HepG2 (cell line): ENCODE results near the gene CFI. TPM values are rescaled to one million over a fixed set of nuclear protein-coding genes. Genes with fewer than 3 reads are reported as not detected.

Experiments
- ADNP ChIP-seq: sonication (generic); formaldehyde crosslinking; IDR thresholded peaks from 2 replicates; pipeline ENCODE4 v1.4.0; 2020; ENCODE audit warnings: missing genetic modification reagents
- NFATC3 ChIP-seq: sonication (generic); formaldehyde crosslinking; IDR thresholded peaks from 2 replicates; pipeline ENCODE4 v1.5.1; 2020; ENCODE audit warnings: mild to moderate bottlenecking, missing genetic modification reagents
- PAX8 ChIP-seq: sonication (generic); formaldehyde crosslinking; IDR thresholded peaks from 2 replicates; pipeline ENCODE4 v1.8.0; 2022; ENCODE audit warnings: mild to moderate bottlenecking, missing genetic modification reagents, borderline replicate concordance
- POGK ChIP-seq: sonication (generic); formaldehyde crosslinking; conservative IDR thresholded peaks from 2 replicates; pipeline ENCODE4 v1.8.0; 2022; ENCODE audit warnings: mild to moderate bottlenecking, moderate library complexity, missing genetic modification reagents
- RNF2 ChIP-seq: fragments of 450-650 bp; conservative IDR thresholded peaks from 2 replicates; pipeline ENCODE4 v1.6.1; 2016; ENCODE audit warnings: low read depth
- SMAD1 ChIP-seq: sonication (generic); formaldehyde crosslinking; IDR thresholded peaks from 2 replicates; pipeline ENCODE4 v1.4.0; 2020; ENCODE audit warnings: missing genetic modification reagents, low read depth, mild to moderate bottlenecking, borderline replicate concordance
- YEATS4 ChIP-seq: sonication (generic); formaldehyde crosslinking; IDR thresholded peaks from 2 replicates; pipeline ENCODE4 v1.4.0; 2020; ENCODE audit warnings: missing genetic modification reagents, borderline replicate concordance
- ZNF180 ChIP-seq: sonication (generic); formaldehyde crosslinking; IDR thresholded peaks from 2 replicates; pipeline ENCODE4 v1.4.0; 2020; ENCODE audit warnings: low read depth, missing genetic modification reagents, borderline replicate concordance
- ZNF556 ChIP-seq: sonication (generic); formaldehyde crosslinking; IDR thresholded peaks from 2 replicates; pipeline ENCODE4 v1.4.0; 2020; ENCODE audit warnings: mild to moderate bottlenecking, missing genetic modification reagents, borderline replicate concordance
- polyA plus RNA-seq, 8 experiments: library from polyadenylated mRNA; depleted of rRNA in 3 of 8; stranded (reverse) in 7 of 8; unstranded in 1 of 8; fragments of >200 nt; fragmentation: Illumina TruSeq in 4 of 8; extraction: Trizol in 4 of 8; gene quantifications; 2 replicates each; pipeline versions ENCODE4 v1.2.1 to v1.2.3, GENCODE V29; 2011 to 2016; ENCODE audit warnings: low read depth in 4 of 8, missing spikeins in 1 of 8, mixed read lengths in 1 of 8; ENCODE audit not compliant: insufficient read depth in 1 of 8
- total RNA-seq, 5 experiments: library from RNA; depleted of rRNA; stranded (reverse); fragments of >200 nt; fragmentation: Illumina TruSeq; extraction: Trizol; gene quantifications; 2 replicates each; pipeline ENCODE4 v1.2.3, GENCODE V29; 2016; ENCODE audit warnings: low read depth in 1 of 5
- TF ChIP-seq, protein P1 (sequence below): sonication (generic); formaldehyde crosslinking; IDR thresholded peaks from 2 replicates; pipeline ENCODE4 v1.4.0; 2020; ENCODE audit warnings: missing genetic modification reagents
- TF ChIP-seq, protein P2 (sequence below): IDR thresholded peaks from 2 replicates; pipeline ENCODE4 v1.6.1; 2012; ENCODE audit warnings: low read depth, low read length, improper control_type of control experiment
- TF ChIP-seq, protein P3 (sequence below): IDR thresholded peaks from 2 replicates; pipeline ENCODE4 v1.6.1; 2012; ENCODE audit warnings: low read length, improper control_type of control experiment

The CFI gene
- total and polyA plus RNA-seq, 2 of the 13 experiments (the other 11 are each of a cell fraction or from before 2014, with no cell fraction given) = 284 to 337 TPM

- TF ChIP-seq ZNF180 (CRISPR knock-in tag) (no peak), PAX8 (no peak), NFATC3 (CRISPR knock-in tag) (no peak; the same call in 1 of the 2 replicates), POGK (CRISPR knock-in tag) (no peak; the same call in 1 of the 2 replicates), YEATS4 (peak; percentile 95), ADNP (no peak), RNF2 (peak; percentile 87), ZNF556 (CRISPR knock-in tag) (no peak; the same call in 1 of the 2 replicates), SMAD1 (CRISPR knock-in tag) (no peak; the same call in 1 of the 2 replicates)
- TF ChIP-seq, protein P1, sequence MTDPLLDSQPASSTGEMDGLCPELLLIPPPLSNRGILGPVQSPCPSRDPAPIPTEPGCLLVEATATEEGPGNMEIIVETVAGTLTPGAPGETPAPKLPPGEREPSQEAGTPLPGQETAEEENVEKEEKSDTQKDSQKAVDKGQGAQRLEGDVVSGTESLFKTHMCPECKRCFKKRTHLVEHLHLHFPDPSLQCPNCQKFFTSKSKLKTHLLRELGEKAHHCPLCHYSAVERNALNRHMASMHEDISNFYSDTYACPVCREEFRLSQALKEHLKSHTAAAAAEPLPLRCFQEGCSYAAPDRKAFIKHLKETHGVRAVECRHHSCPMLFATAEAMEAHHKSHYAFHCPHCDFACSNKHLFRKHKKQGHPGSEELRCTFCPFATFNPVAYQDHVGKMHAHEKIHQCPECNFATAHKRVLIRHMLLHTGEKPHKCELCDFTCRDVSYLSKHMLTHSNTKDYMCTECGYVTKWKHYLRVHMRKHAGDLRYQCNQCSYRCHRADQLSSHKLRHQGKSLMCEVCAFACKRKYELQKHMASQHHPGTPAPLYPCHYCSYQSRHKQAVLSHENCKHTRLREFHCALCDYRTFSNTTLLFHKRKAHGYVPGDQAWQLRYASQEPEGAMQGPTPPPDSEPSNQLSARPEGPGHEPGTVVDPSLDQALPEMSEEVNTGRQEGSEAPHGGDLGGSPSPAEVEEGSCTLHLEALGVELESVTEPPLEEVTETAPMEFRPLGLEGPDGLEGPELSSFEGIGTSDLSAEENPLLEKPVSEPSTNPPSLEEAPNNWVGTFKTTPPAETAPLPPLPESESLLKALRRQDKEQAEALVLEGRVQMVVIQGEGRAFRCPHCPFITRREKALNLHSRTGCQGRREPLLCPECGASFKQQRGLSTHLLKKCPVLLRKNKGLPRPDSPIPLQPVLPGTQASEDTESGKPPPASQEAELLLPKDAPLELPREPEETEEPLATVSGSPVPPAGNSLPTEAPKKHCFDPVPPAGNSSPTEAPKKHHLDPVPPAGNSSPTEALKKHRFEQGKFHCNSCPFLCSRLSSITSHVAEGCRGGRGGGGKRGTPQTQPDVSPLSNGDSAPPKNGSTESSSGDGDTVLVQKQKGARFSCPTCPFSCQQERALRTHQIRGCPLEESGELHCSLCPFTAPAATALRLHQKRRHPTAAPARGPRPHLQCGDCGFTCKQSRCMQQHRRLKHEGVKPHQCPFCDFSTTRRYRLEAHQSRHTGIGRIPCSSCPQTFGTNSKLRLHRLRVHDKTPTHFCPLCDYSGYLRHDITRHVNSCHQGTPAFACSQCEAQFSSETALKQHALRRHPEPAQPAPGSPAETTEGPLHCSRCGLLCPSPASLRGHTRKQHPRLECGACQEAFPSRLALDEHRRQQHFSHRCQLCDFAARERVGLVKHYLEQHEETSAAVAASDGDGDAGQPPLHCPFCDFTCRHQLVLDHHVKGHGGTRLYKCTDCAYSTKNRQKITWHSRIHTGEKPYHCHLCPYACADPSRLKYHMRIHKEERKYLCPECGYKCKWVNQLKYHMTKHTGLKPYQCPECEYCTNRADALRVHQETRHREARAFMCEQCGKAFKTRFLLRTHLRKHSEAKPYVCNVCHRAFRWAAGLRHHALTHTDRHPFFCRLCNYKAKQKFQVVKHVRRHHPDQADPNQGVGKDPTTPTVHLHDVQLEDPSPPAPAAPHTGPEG (CRISPR knock-in tag) = peak; percentile 74; the same call in 1 of the 2 replicates
- TF ChIP-seq, protein P2, sequence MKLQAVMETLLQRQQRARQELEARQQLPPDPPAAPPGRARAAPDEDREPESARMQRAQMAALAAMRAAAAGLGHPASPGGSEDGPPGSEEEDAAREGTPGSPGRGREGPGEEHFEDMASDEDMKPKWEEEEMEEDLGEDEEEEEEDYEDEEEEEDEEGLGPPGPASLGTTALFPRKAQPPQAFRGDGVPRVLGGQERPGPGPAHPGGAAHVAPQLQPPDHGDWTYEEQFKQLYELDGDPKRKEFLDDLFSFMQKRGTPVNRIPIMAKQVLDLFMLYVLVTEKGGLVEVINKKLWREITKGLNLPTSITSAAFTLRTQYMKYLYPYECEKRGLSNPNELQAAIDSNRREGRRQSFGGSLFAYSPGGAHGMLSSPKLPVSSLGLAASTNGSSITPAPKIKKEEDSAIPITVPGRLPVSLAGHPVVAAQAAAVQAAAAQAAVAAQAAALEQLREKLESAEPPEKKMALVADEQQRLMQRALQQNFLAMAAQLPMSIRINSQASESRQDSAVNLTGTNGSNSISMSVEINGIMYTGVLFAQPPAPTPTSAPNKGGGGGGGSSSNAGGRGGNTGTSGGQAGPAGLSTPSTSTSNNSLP = 0 out of 2 replicates have a peak, but pooled peaks have one; percentile 10
- TF ChIP-seq, protein P3, sequence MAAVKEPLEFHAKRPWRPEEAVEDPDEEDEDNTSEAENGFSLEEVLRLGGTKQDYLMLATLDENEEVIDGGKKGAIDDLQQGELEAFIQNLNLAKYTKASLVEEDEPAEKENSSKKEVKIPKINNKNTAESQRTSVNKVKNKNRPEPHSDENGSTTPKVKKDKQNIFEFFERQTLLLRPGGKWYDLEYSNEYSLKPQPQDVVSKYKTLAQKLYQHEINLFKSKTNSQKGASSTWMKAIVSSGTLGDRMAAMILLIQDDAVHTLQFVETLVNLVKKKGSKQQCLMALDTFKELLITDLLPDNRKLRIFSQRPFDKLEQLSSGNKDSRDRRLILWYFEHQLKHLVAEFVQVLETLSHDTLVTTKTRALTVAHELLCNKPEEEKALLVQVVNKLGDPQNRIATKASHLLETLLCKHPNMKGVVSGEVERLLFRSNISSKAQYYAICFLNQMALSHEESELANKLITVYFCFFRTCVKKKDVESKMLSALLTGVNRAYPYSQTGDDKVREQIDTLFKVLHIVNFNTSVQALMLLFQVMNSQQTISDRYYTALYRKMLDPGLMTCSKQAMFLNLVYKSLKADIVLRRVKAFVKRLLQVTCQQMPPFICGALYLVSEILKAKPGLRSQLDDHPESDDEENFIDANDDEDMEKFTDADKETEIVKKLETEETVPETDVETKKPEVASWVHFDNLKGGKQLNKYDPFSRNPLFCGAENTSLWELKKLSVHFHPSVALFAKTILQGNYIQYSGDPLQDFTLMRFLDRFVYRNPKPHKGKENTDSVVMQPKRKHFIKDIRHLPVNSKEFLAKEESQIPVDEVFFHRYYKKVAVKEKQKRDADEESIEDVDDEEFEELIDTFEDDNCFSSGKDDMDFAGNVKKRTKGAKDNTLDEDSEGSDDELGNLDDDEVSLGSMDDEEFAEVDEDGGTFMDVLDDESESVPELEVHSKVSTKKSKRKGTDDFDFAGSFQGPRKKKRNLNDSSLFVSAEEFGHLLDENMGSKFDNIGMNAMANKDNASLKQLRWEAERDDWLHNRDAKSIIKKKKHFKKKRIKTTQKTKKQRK = no peak
Measured at GRCh38 chr4:109815151-109816081, 13.6 kb upstream of the CFI start, which contains the start of gene GAR1 (continued).
